AG10803 (cell line): ENCODE data around the gene SORL1.
A peak's percentile ranks its signal among the peaks of the same experiment; 100 is the strongest.

Experiments used
- DNase-seq: peaks from one replicate; pipeline ENCODE4 v3.0.0; 2010; ENCODE audit warnings: low read depth
- H3K4me3 ChIP-seq: 2 replicates; pipeline ENCODE4 v1.5.1; 2011; ENCODE audit warnings: mild to moderate bottlenecking, low read length, control low read depth
- CTCF ChIP-seq: conservative IDR thresholded peaks from 2 replicates; pipeline ENCODE4 v1.5.1; 2011; ENCODE audit warnings: mild to moderate bottlenecking, low read length, control low read depth, inconsistent platforms

Gene SORL1

GRCh38 chr11:121427400-121427744, 24.7 kb upstream of the SORL1 start:
- no peak for DNase-seq
- no peak for TF ChIP-seq CTCF
- H3K4me3 ChIP-seq = no peak overlapping the region

- no peak for TF ChIP-seq CTCF
- no peak overlapping the region for H3K4me3 ChIP-seq
- no peak for DNase-seq
Observed at GRCh38 chr11:121429556-121429955, 22.6 kb upstream of the SORL1 start.

GRCh38 chr11:121431820-121432526, 20.1 kb upstream of the SORL1 start:
- H3K4me3 ChIP-seq = no peak overlapping the region
- DNase-seq = no peak
- no peak for TF ChIP-seq CTCF

- DNase-seq = no peak
- no peak for TF ChIP-seq CTCF
- no peak overlapping the region for H3K4me3 ChIP-seq
Observed at GRCh38 chr11:121435132-121435531, 17.0 kb upstream of the SORL1 start.

GRCh38 chr11:121435551-121436511, 16.3 kb upstream of the SORL1 start:
- TF ChIP-seq CTCF = no peak
- no peak for DNase-seq
- H3K4me3 ChIP-seq = no peak overlapping the region

GRCh38 chr11:121437018-121437685, 15.0 kb upstream of the SORL1 start:
- TF ChIP-seq CTCF = no peak
- DNase-seq = peak; percentile 34
- no peak overlapping the region for H3K4me3 ChIP-seq
